ENCODE data around the gene PAPPA. TPM values are rescaled to one million over a fixed set of nuclear protein-coding genes. Genes with fewer than 3 reads are reported as not detected.

PAPPA gene
- polyA plus RNA-seq, 1 donor from 2014 or later: 0.41 TPM

DNA sequence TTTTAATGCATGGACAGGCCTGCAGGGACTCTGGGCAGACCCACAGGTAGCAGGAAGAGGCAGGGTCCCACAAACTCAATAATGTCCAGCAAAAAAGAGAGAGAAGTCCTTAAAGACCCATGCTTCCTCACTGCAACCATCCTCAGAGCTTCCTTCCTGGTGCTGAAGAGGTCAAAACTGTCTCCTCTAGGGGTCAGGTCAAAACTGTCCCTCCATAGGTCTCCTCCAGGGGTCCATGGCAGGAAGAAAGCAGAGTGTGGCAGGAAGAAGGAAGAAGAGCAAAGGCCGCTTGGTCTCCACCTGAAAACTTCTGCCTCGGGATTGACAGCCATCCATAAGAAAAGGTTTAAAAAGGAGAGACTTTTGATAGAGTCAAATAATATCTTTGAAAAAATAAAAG is 271.7 kb downstream of the PAPPA start:
- TF ChIP-seq, protein P1, sequence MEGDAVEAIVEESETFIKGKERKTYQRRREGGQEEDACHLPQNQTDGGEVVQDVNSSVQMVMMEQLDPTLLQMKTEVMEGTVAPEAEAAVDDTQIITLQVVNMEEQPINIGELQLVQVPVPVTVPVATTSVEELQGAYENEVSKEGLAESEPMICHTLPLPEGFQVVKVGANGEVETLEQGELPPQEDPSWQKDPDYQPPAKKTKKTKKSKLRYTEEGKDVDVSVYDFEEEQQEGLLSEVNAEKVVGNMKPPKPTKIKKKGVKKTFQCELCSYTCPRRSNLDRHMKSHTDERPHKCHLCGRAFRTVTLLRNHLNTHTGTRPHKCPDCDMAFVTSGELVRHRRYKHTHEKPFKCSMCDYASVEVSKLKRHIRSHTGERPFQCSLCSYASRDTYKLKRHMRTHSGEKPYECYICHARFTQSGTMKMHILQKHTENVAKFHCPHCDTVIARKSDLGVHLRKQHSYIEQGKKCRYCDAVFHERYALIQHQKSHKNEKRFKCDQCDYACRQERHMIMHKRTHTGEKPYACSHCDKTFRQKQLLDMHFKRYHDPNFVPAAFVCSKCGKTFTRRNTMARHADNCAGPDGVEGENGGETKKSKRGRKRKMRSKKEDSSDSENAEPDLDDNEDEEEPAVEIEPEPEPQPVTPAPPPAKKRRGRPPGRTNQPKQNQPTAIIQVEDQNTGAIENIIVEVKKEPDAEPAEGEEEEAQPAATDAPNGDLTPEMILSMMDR (IDR thresholded peaks at IDR 0.05; ENCODE audit: poor library complexity, severe bottlenecking): no peak
- no peak for TF ChIP-seq POLR2AphosphoS5 (IDR thresholded peaks at IDR 0.05)
- Histone ChIP-seq H3F3A (ENCODE audit: insufficient read depth, low read length, poor library complexity, severe bottlenecking) (no peaks in the 10 kb centered on the region), H3K79me2 (replicated peaks; ENCODE audit: insufficient read depth, low read length) (no peaks in the 10 kb centered on the region), H2AFZ (ENCODE audit: low read depth, low read length) (no peak overlapping the region), H3K9me3 (ENCODE audit: low read length) (no peaks in the 10 kb centered on the region), H3K27me3 (ENCODE audit: insufficient read depth, low read depth, low read length) (no peaks in the 10 kb centered on the region), H3K9me2 (ENCODE audit: insufficient read depth, low read length) (no peaks in the 10 kb centered on the region), H3K27ac (ENCODE audit: low read length) (no peak overlapping the region), H3K4me2 (ENCODE audit: low read length) (no peak overlapping the region), H3K36me3 (ENCODE audit: insufficient read depth, low read length) (no peaks in the 10 kb centered on the region), H3K4me3 (ENCODE audit: low read length) (no peak overlapping the region), H4K20me1 (ENCODE audit: insufficient read depth) (no peaks in the 10 kb centered on the region), H3K9ac (ENCODE audit: low read length) (no peak overlapping the region)

DNA sequence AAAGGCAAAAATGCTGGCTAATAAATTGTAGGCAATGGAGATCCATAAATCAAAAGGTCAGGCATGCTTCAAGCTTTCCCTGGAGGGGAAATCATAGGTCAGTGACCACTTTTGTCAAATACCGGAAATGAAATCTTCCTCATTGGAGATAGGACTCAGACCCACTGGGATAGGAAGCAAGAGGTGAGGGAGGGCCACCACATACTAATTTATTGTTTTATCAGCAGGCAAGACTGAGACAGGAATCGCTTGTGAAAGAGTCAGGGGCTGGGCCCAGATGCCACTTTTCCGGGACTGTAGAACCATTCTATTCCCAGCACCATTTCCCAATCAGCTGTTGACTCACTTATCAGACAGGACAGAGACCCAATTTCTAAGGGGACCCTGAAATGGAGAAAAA is 277.3 kb downstream of the PAPPA start:
- Histone ChIP-seq H3K9me3 (ENCODE audit: low read length) (no peaks in the 10 kb centered on the region), H4K20me1 (ENCODE audit: insufficient read depth) (no peaks in the 10 kb centered on the region), H3K79me2 (replicated peaks; ENCODE audit: insufficient read depth, low read length) (no peaks in the 10 kb centered on the region), H3K36me3 (ENCODE audit: insufficient read depth, low read length) (no peaks in the 10 kb centered on the region), H3K27me3 (ENCODE audit: insufficient read depth, low read depth, low read length) (no peaks in the 10 kb centered on the region), H3K9ac (ENCODE audit: low read length) (no peak overlapping the region), H3K9me2 (ENCODE audit: insufficient read depth, low read length) (no peaks in the 10 kb centered on the region), H3K4me2 (ENCODE audit: low read length) (no peak overlapping the region), H3K4me3 (ENCODE audit: low read length) (no peak overlapping the region), H2AFZ (ENCODE audit: low read depth, low read length) (no peak overlapping the region), H3K27ac (ENCODE audit: low read length) (no peak overlapping the region), H3F3A (ENCODE audit: insufficient read depth, low read length, poor library complexity, severe bottlenecking) (no peaks in the 10 kb centered on the region)
- TF ChIP-seq, protein P1 (IDR thresholded peaks at IDR 0.05; ENCODE audit: poor library complexity, severe bottlenecking): no peak

DNA sequence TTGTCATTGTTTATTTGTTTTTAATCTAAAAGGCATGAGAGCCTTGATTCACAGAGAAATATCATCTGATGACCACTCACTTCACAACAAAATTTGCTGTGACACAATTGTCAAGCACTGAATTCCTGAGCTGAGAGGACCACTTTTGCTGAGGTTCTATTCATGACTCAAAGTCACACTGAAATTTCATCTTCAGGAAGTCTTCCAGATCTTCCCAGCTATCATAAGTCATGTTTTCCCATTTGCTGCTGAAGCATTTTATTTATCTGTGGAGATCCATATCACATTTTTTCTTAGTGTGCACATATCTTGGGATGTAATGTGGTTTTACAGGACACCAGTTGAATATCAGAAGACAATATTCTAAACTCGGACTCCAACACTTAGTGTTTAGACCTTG is 278.5 kb downstream of the PAPPA start:
- H3K4me3 ChIP-seq (ENCODE audit: low read length): no peak overlapping the region
- no peak overlapping the region for H3K27ac ChIP-seq (ENCODE audit: low read length)
- H3F3A ChIP-seq (ENCODE audit: insufficient read depth, low read length, poor library complexity, severe bottlenecking): no peaks in the 10 kb centered on the region
- H3K27me3 ChIP-seq (ENCODE audit: insufficient read depth, low read depth, low read length): no peaks in the 10 kb centered on the region
- no peaks in the 10 kb centered on the region for H3K9me2 ChIP-seq (ENCODE audit: insufficient read depth, low read length)
- no peak for TF ChIP-seq EZH2 (IDR thresholded peaks at IDR 0.05; ENCODE audit: borderline replicate concordance, insufficient read depth, low read length, poor library complexity, severe bottlenecking)
- no peak for TF ChIP-seq SMC3 (conservative IDR thresholded peaks at IDR 0.05; ENCODE audit: poor library complexity)
- no peak for TF ChIP-seq RAD21 (conservative IDR thresholded peaks at IDR 0.05)
- TF ChIP-seq, protein P2, sequence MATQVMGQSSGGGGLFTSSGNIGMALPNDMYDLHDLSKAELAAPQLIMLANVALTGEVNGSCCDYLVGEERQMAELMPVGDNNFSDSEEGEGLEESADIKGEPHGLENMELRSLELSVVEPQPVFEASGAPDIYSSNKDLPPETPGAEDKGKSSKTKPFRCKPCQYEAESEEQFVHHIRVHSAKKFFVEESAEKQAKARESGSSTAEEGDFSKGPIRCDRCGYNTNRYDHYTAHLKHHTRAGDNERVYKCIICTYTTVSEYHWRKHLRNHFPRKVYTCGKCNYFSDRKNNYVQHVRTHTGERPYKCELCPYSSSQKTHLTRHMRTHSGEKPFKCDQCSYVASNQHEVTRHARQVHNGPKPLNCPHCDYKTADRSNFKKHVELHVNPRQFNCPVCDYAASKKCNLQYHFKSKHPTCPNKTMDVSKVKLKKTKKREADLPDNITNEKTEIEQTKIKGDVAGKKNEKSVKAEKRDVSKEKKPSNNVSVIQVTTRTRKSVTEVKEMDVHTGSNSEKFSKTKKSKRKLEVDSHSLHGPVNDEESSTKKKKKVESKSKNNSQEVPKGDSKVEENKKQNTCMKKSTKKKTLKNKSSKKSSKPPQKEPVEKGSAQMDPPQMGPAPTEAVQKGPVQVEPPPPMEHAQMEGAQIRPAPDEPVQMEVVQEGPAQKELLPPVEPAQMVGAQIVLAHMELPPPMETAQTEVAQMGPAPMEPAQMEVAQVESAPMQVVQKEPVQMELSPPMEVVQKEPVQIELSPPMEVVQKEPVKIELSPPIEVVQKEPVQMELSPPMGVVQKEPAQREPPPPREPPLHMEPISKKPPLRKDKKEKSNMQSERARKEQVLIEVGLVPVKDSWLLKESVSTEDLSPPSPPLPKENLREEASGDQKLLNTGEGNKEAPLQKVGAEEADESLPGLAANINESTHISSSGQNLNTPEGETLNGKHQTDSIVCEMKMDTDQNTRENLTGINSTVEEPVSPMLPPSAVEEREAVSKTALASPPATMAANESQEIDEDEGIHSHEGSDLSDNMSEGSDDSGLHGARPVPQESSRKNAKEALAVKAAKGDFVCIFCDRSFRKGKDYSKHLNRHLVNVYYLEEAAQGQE (IDR thresholded peaks at IDR 0.05; ENCODE audit: borderline replicate concordance): no peak
- no peak for TF ChIP-seq EP300 (conservative IDR thresholded peaks at IDR 0.05; ENCODE audit: poor library complexity, severe bottlenecking)
- no peak for TF ChIP-seq POLR2AphosphoS5 (IDR thresholded peaks at IDR 0.05)
- TF ChIP-seq TAF1 (IDR thresholded peaks at IDR 0.05; ENCODE audit: low read depth): no peak
- TF ChIP-seq MXI1 (conservative IDR thresholded peaks at IDR 0.05; ENCODE audit: poor library complexity, severe bottlenecking): no peak
- TF ChIP-seq, protein P1 (IDR thresholded peaks at IDR 0.05; ENCODE audit: poor library complexity, severe bottlenecking): no peak
- H3K4me2 ChIP-seq (ENCODE audit: low read length): no peak overlapping the region
- no peaks in the 10 kb centered on the region for H4K20me1 ChIP-seq (ENCODE audit: insufficient read depth)
- no peaks in the 10 kb centered on the region for H3K36me3 ChIP-seq (ENCODE audit: insufficient read depth, low read length)
- H3K9me3 ChIP-seq (ENCODE audit: low read length): no peaks in the 10 kb centered on the region
- H3K79me2 ChIP-seq (replicated peaks; ENCODE audit: insufficient read depth, low read length): no peaks in the 10 kb centered on the region
- no peak overlapping the region for H2AFZ ChIP-seq (ENCODE audit: low read depth, low read length)
- no peak overlapping the region for H3K9ac ChIP-seq (ENCODE audit: low read length)
